ENCODE data around the gene PALS2.
A peak's percentile ranks its signal among the peaks of the same experiment; 100 is the strongest.

The PALS2 gene, protein sequence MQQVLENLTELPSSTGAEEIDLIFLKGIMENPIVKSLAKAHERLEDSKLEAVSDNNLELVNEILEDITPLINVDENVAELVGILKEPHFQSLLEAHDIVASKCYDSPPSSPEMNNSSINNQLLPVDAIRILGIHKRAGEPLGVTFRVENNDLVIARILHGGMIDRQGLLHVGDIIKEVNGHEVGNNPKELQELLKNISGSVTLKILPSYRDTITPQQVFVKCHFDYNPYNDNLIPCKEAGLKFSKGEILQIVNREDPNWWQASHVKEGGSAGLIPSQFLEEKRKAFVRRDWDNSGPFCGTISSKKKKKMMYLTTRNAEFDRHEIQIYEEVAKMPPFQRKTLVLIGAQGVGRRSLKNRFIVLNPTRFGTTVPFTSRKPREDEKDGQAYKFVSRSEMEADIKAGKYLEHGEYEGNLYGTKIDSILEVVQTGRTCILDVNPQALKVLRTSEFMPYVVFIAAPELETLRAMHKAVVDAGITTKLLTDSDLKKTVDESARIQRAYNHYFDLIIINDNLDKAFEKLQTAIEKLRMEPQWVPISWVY

DNA sequence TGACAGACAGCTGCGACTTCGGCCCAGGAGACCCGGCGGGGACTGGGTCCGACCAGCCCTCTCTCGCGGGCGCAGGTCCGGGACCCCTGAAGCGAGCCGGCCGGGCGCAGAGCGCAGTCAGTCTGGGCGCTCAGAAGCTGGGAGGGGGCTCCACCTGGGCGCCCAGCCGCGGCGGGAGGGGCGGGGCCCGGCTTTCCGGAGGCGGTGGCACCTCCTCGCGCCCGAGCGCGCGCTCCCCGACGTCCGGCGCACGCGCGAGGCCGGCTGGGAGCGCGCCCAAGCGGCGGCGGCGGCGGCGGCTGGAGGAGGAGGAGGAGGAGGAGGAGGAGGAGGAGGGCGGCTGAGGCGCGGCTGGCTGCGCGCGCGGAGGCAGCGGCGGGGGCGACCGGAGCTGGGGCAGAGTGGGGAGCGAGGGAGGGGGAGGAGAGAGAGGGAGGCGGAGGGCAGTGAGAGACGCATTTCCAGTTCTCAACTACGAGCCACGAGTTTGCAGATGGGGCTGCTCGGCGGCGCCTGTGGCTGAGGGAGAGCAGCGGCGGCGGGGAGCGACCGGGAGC lies at the start of gene PALS2:
Gene PALS2, plus strand, starts transcription at position 456 of the 557 bp plus-strand sequence. CDS start 50,216 bp downstream, outside the sequence.
- Histone ChIP-seq H3K27me3 (peaks cover 3% of the 10 kb centered on the region; the same call in 1 of the 2 replicates), H3K9me3 (no peaks in the 10 kb centered on the region), H3K27ac (peak within 1 kb of the TSS; percentile 91), H3K36me3 (no peaks in the 10 kb centered on the region), H4K20me1 (peaks cover 44% of the 10 kb centered on the region), H3K9ac (peak within 1 kb of the TSS; percentile 89), H3K4me3 (peak within 1 kb of the TSS; percentile 92), H3K4me2 (peak within 1 kb of the TSS; percentile 86), H3K4me1 (peaks cover 46% of the 10 kb centered on the region)
- no peak for TF ChIP-seq Cebpa-rat (IDR thresholded peaks at IDR 0.05)

DNA sequence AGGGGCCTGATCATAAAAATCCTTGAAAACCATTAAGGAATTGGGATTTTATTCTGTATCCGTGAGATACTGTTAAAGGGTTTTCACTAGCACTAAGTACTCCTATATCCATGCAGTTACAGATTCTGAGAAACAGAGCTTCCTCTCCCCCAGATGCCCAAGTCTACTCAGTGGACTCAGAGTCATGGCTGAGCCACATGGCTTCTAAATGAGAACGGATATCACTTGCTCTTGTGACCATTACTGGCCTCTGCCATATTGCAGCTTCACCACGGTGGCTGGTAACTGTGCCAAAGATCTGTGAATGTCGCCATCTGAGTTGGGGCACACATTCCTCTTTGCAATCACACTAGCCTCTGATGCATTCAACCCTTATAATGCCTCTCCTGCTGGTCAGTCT lies 42.0 kb upstream of the PALS2 start:
- no peaks in the 10 kb centered on the region for H3K27me3 ChIP-seq
- TF ChIP-seq Cebpa-rat (IDR thresholded peaks at IDR 0.05): no peak
- H3K4me1 ChIP-seq: no peaks in the 10 kb centered on the region

DNA sequence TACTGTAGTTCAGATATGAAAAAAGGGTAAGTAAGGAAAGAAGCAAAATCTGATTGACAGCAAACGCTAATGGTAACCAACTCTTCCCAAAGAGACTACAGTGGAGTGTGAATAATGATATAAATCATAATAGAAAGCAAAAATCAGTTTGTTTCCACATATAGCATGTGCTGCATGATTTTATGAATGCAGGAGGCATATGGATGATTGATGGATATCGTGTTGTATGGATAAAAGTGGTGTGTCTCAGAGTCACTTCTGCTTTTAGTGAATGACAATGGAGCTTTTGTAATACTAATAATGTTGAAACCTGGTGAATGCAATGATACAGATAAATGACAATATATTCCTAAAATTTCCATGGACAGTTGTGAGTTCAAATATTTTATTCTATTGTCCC lies 36.6 kb upstream of the PALS2 start:
- Histone ChIP-seq H3K4me1 (no peaks in the 10 kb centered on the region), H3K9ac (no peak overlapping the region), H3K36me3 (no peaks in the 10 kb centered on the region), H3K4me3 (no peak overlapping the region), H3K27me3 (no peaks in the 10 kb centered on the region), H3K9me3 (no peaks in the 10 kb centered on the region), H3K4me2 (no peak overlapping the region), H4K20me1 (no peaks in the 10 kb centered on the region), H3K27ac (no peak overlapping the region)
- no peak for TF ChIP-seq Cebpa-rat (IDR thresholded peaks at IDR 0.05)

More for the DNA sequence above, 42.0 kb upstream of the PALS2 start:
- Histone ChIP-seq H3K27ac (no peak overlapping the region), H3K9me3 (no peaks in the 10 kb centered on the region), H4K20me1 (no peaks in the 10 kb centered on the region), H3K9ac (no peak overlapping the region), H3K4me3 (no peak overlapping the region), H3K4me2 (no peak overlapping the region), H3K36me3 (no peaks in the 10 kb centered on the region)

DNA sequence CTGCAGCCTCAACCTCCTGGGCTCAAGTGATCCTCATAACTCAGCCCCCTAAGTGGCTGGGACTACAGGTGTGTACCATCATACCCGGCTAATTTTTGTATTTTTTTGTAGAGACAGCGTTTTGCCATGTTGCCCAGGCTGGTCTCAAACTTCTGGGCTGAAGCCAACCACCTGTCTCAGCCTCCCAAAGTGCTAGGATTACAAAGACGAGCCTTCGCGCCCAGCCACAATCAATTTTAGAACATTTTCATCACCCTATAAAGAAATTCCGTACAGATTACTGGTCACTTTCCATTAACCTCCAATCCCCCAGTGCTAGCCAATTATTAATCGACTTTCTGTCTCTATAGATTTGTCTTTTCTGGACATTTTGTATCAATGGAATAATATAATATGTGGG lies 32.3 kb upstream of the PALS2 start:
- Histone ChIP-seq H3K9me3 (no peaks in the 10 kb centered on the region), H3K4me3 (no peak overlapping the region), H3K4me1 (no peaks in the 10 kb centered on the region), H3K36me3 (no peaks in the 10 kb centered on the region), H3K4me2 (no peak overlapping the region), H3K27me3 (no peaks in the 10 kb centered on the region), H3K27ac (no peak overlapping the region), H3K9ac (no peak overlapping the region), H4K20me1 (no peaks in the 10 kb centered on the region)
- TF ChIP-seq Cebpa-rat (IDR thresholded peaks at IDR 0.05): no peak

DNA sequence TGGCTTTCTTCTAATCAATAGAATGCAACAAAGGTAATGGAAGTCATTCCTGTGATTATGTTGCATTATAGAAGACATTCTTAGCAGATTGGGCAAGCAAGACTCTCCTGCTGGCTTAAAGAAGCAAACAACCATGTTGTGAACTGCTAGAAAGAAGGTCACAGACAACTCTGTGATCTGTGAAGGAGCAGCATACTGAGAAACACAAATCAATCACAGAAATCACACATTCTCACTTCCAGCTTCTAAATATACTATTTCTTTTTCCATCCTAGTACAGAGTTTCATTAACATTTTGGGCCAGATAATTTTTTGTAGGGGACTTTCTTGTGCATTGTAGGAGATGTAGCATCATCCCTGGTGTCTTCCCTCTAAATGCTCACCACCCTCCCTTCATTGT lies 28.0 kb upstream of the PALS2 start:
- no peak for TF ChIP-seq Cebpa-rat (IDR thresholded peaks at IDR 0.05)

DNA sequence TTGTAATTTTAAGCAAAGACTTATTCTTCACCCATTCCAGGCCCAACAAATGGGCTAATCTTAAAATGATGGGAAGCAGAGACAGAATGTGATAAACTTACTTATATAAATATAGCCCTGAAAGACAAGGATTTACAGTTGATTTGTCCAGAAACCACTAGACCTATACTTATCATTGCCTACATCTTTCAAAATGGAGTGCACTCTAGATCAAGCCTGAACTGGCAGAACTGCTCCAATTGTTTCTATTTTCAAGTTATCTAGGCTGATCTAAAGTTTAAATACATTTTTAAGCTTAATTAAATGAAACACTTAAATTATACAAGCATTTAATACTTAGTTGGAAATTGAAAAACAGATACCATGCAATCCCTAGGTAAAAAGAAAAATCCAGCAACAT lies 24.9 kb upstream of the PALS2 start:
- Histone ChIP-seq H3K4me1 (0 out of 2 replicates have a peak, but pooled peaks cover 4% of the 10 kb centered on the region), H3K36me3 (no peaks in the 10 kb centered on the region), H4K20me1 (no peaks in the 10 kb centered on the region), H3K4me2 (no peak overlapping the region), H3K4me3 (no peak overlapping the region), H3K9ac (no peak overlapping the region), H3K9me3 (no peaks in the 10 kb centered on the region), H3K27me3 (no peaks in the 10 kb centered on the region), H3K27ac (no peak overlapping the region)
- no peak for TF ChIP-seq Cebpa-rat (IDR thresholded peaks at IDR 0.05)

More for the DNA sequence above, 28.0 kb upstream of the PALS2 start:
- H3K4me2 ChIP-seq: no peak overlapping the region
- H3K4me3 ChIP-seq: no peak overlapping the region
- H3K27me3 ChIP-seq: no peaks in the 10 kb centered on the region
- H3K36me3 ChIP-seq: no peaks in the 10 kb centered on the region
- no peaks in the 10 kb centered on the region for H3K9me3 ChIP-seq
- H4K20me1 ChIP-seq: no peaks in the 10 kb centered on the region
- no peak overlapping the region for H3K27ac ChIP-seq
- no peak overlapping the region for H3K9ac ChIP-seq
- H3K4me1 ChIP-seq: 0 out of 2 replicates have a peak, but pooled peaks cover 4% of the 10 kb centered on the region

DNA sequence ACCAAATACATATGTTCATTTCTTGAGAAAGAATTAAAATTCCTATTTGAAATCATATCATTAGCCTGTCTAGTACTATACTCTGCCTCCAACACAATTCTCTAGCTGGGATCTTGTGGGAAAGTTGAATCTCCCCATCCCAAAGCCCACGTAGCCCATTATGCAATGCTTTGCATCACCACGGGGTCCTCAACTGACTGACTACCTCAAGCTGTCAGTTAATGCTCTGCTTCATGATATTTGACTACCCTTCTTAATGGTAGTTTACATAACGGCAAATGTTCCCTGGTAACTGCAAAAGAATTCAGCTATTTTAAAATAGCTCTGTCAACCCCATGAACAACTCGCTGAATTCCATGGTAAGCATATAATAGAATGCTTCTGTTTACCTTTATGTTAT lies 23.3 kb upstream of the PALS2 start:
- no peak overlapping the region for H3K9ac ChIP-seq
- no peak overlapping the region for H3K4me2 ChIP-seq
- H3K36me3 ChIP-seq: no peaks in the 10 kb centered on the region
- no peak overlapping the region for H3K4me3 ChIP-seq
- 0 out of 2 replicates have a peak, but pooled peaks cover 4% of the 10 kb centered on the region for H3K4me1 ChIP-seq
- H4K20me1 ChIP-seq: no peaks in the 10 kb centered on the region
- no peak overlapping the region for H3K27ac ChIP-seq
- TF ChIP-seq Cebpa-rat (IDR thresholded peaks at IDR 0.05): no peak
- no peaks in the 10 kb centered on the region for H3K27me3 ChIP-seq
- no peaks in the 10 kb centered on the region for H3K9me3 ChIP-seq

DNA sequence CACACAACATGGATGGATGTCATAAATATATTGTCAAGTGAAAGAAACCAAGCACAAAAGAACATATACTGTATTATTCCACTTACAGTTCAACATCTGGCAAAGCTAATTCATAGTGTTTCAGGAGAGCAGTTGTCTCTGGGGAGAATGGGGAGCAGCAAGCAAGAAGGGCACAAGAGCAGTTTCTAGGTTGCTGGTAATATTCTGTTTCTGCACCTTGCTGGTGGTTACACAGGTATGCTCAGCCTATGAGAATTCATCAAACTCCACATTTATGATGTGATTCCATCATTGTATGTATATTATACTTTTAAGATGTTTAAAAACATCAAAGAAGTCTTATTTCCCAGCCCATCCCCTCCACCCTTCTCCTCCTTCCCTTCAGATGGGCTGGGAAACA lies 18.1 kb upstream of the PALS2 start:
- H3K4me2 ChIP-seq: no peak overlapping the region
- H3K36me3 ChIP-seq: no peaks in the 10 kb centered on the region
- H3K27me3 ChIP-seq: no peaks in the 10 kb centered on the region
- no peak overlapping the region for H3K4me3 ChIP-seq
- no peak for TF ChIP-seq Cebpa-rat (IDR thresholded peaks at IDR 0.05)
- H3K4me1 ChIP-seq: no peaks in the 10 kb centered on the region
- H3K9me3 ChIP-seq: no peaks in the 10 kb centered on the region
- no peak overlapping the region for H3K27ac ChIP-seq
- no peaks in the 10 kb centered on the region for H4K20me1 ChIP-seq
- no peak overlapping the region for H3K9ac ChIP-seq

DNA sequence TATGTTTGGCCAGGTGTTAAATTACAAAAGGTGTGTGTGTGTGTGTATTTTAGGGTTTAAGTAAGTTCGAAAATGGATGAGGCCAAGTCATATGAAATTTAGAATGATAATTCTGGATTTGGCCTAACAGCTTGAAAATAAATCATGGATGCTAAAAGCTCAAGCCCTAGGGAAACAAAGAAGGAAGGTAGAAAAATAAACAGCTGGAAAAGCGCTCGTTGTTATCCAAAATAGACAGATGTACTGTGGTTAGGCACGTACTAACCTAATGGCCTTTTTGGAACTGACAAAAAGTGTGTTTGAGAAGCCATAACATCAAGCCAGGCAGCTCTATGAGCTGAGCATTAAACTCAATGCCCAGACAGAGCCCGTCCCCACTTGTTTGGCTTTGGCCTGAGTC lies 17.5 kb upstream of the PALS2 start:
- Histone ChIP-seq H4K20me1 (no peaks in the 10 kb centered on the region), H3K4me1 (no peaks in the 10 kb centered on the region), H3K36me3 (no peaks in the 10 kb centered on the region), H3K9me3 (no peaks in the 10 kb centered on the region), H3K4me2 (no peak overlapping the region), H3K27me3 (no peaks in the 10 kb centered on the region), H3K27ac (no peak overlapping the region), H3K4me3 (no peak overlapping the region), H3K9ac (no peak overlapping the region)
- TF ChIP-seq Cebpa-rat (IDR thresholded peaks at IDR 0.05): no peak

DNA sequence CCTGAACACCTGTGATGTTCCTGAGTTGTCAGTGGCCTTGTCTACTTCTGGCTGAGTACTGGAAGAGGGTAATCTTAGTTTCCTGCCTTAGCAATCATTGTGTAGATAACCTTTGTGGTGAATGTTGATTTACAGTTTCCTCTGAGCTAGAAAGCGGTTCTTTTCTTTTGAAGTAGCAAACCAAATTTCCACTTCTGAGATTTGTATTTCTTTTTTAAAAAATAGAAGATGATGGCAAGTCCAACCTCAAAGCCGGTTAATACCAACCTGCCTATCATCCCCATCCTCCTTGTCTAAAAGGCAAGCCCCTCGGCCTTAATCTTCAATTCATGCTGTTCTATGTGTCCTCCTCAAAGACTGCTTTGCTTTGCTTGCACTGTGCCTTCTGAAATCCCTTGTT lies 12.5 kb upstream of the PALS2 start:
- Histone ChIP-seq H3K36me3 (no peaks in the 10 kb centered on the region), H3K9ac (no peak overlapping the region), H3K27me3 (no peaks in the 10 kb centered on the region), H3K4me1 (no peaks in the 10 kb centered on the region), H3K27ac (no peak overlapping the region), H4K20me1 (no peaks in the 10 kb centered on the region), H3K4me3 (no peak overlapping the region), H3K9me3 (no peaks in the 10 kb centered on the region), H3K4me2 (no peak overlapping the region)
- no peak for TF ChIP-seq Cebpa-rat (IDR thresholded peaks at IDR 0.05)
